ENCODE data around the gene ZSWIM4.

ZSWIM4 gene

DNA sequence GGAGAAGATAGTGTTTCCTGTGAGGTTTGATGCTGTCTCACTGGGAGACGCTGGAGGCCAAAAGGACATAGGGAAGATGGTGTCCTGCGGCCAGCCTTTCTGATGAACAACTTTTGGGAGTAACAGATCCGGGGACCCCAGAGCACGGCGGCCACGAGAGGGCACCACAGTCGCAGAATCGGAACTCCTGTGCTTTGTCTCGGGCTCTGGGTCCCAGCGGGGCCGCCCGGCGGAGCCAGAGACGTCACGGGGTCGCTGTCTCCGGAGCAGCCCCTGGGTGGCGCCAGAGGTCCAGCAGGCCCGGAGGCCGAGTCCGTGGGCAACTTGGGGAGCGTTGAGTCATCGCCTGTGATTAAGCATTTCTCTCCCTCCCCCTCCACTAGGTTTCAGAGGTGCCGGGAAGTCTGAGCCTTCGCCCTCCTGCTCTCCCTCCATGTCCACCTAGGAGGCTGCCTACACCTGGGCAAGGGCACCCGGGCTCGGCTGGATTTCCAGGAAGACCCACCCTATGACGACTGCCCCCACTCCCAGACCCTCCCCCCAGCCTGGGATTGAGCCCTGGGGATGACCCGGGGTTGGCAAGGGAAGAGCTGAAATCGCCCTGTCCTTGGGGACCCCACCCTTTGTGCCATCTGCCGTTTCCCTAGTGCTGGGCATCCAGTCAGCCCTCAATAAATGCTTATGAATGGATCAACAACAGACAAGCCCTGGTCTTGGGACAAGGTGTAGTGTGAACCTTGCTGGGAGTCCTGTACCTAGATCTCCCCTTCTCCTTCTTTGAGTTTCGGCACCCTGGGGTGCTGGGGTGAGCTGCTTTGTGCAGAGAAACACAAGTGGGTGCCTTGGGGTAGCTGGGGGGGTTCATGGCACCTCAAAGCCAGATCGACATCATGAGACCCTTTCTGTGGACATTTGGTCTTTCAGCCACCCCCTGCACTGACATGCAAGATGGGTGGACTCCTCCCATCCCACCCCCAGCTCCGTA, 85.1 kb downstream of the ZSWIM4 start:
- peak; percentile 65 for DNase-seq

DNA sequence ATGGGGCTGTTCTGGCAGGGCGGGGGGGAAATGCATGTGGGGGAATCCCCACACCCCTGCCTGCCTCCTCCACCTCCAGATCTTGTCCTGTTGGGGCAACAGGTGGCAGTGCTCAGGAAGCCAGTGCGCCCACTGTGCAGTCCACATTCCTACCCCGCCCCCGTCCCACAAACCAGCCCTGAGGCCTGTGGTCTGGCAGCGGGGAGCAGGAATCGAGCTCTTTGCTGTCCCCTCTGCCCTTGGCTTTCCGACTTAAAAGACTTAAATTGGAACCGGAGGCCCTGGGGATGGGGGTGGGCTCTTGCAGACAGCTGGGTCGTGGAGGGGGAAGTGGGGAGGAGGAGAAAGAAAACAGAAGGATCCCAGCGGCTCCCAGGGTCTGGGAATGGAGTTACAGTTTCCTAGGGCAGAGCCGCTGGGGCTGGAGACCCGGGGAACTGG, 86.0 kb downstream of the ZSWIM4 start:
- no peak for DNase-seq
